SKM-1 (cell line): ENCODE measurements around the gene ELSPBP1.
"Not testable (repeated sequence)": the region's sequence is repeated elsewhere in the genome, so short reads cannot be mapped to it uniquely, and the experiment has no call there.

ENCODE experiments used
- DNase-seq: peaks from one replicate; lab custom pipeline; 2025; ENCODE audit not compliant: unreplicated experiment; lab: John Stamatoyannopoulos, UW

The ELSPBP1 gene

DNA sequence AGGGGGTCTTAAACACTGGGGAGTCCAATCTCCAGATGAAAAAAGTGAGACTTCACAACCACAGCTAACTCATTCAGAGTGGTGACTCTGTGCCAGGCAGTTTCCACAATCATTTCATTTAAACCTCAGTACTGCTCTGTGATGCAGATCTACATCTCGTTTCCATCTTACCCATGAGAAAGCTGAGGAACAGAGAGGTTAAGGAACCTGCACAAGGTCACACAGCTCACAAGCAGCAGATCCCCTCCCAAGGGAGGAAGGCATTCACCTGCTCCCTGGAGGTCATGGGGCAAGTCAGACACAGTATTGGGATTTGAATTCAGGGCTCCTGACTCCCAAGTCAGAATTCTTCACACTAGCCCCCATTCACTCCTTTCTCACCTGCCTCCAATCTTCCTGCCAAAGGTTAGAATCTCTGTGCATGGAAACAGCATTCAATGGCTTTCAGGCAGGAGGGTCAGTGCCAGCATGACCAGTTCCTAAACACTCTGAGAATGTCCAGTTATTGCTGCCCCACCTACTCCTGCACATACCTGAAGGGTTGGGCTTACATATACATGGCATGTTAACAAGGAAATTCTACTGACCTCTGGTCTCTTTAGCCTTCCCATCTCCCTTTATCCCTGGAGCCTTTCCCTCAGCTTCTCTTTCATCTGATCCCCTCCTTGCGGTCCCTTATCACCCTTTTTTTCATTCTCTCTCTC lies 47.6 kb downstream of the ELSPBP1 start:
- no peak for DNase-seq

DNA sequence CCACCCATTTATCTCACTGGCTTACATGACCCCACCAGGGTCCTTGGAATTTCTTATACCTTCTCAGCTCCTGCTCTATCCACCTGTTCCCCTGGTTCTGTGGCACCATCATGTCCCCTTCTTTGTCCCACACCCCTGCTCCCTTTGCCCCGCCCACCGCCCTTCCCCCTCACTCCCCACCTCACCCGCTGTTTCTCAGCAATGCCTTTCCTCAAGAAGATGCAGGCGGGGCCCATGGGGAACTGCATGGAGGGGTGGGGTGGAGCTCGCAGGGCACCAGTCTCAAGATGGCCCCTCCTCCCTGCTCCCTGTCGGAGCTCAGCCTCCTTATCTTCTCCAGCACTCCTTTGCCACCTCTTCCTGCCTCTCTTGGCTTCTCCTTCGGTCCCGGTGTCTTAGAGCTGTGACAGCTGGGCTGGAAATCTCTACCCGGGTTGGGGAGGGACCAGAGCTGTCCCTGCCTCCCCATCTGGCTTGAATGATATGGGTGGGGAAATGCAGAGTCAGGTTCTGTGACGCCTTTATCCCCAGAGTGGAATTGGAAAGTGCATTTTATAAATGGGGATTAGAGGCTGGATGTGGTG lies 49.3 kb downstream of the ELSPBP1 start, which contains the start of gene CABP5:
Gene CABP5, minus strand, starts transcription at position 405 of the 584 bp plus-strand sequence. Its CDS starts 157 bp downstream, at position 248.
- no peak for DNase-seq

DNA sequence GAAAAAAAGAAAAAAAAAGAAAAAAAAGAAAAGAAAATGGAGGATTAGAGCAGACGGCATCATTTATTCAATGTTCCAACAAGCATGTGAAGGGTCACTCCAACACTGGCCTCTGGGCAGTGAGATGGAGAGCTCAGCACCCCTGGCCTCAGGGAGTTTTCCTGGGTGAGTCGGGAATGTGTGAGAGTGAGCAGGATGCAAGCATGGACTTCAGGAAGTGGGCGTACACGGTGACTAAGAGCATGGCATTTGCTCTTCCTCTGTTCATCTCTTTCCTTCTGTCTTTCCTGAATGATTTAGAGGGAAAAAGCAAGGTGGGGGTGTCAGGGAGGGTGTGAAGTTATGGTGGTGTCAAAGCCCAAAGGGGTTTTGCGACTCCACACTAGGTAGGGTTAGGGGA lies 50.1 kb downstream of the ELSPBP1 start:
- no peak for DNase-seq

DNA sequence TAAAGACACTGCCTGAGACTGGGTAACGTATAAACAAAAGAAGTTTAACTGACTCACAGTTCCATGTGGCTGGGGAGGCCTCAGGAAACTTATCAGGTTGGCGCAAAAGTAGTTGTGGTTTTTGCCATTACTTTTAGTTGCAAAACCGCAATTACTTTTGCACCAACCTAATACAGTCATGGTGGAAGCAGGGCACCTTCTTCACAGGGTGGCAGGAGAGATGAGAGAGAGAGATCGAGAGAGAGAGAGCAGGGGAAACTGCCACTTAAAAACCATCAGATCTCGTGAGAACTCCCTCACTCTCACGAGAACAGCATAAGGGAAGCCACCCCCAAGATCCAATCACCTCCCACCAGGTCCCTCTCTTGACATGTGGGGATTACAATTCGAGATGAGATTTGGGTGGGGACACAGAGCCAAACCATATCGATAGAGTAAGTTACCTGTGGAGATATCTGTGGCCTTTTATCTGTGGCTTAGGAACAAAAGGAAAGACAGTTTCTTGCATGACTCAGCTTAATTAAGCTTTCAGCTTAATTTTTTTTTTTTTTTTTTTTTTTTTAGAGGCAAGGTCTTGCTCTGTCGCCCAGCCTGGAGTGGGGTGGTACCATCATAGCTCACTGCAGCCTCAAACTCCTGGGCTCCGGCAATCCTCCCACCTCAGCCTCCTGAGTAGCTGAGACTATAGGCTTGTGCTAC lies 57.1 kb downstream of the ELSPBP1 start:
- DNase-seq: no peak

DNA sequence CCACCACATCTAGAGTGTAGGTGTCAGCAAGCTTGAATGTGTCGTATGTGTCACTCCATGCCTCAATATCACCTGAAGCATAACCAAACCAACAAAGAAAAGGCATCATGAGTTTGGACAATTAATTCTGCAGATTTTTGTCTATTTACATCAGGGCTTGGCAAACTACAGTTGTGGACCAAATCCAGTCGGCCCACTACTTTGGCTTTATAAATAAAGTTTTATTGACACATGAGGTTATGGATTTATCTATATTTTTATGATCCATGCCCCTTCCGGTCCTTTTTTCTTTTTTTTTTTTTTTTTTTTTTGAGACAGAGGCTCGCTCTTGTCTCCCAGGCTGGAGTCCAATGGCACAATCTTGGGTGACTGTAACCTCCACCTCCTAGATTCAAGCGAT lies 58.6 kb downstream of the ELSPBP1 start:
- no peak for DNase-seq

DNA sequence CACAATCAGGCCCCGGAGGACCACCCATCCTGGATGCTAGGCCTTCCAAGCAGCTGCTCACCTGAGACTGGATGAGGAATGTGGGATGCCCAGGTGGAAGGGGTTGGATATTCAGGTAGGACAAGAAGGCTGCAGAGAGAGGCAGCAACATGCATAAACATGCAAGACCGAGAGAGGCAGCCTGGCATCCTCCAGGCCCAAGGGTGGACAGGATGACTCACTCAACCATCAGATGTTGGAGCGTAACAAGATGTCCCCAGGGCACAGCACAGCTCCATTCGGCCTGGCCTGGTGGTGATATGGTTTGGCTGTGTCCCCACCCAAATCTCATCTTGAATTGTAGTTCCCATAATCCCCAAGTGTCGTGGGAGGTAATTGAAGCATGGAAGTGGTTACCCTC lies 59.4 kb downstream of the ELSPBP1 start:
- no peak for DNase-seq

DNA sequence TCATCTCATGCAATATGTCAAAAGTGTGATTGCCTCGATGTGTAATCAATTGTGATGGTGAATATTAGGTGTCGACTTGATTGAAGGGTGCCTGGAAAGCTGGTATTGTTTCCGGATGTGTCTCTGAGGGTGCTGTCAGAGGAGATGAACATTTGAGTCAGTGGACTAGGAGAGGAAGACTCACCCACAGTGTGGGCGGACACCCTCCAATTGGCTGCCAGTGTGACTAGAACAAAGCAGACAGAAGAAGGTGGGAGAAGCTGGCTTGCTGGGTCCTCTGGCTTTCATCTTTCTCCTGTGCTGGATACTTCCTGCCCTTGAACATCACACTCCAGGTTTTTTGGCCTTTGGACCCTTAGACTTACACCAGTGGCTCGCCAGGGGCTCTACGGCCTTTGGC lies 64.9 kb downstream of the ELSPBP1 start:
- no peak for DNase-seq

DNA sequence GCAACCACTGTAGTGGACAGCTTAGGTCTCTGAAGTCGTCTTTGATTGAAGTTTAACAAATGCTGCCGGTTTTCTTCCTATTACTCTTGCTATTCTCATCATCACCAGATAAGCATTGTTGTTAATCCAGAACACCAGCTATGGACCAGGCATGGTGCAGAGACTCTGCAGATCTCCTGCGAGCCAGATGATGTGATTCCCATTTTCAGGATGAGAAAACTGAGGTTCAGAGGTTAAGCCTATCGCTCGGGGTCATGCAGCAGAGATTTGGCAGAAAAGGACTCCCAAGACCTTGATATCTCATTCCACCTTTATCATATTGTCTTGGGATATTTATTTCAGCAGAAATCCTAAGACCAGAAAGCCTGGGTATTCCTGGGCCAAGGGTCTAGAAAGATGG lies 65.9 kb downstream of the ELSPBP1 start:
- no peak for DNase-seq

DNA sequence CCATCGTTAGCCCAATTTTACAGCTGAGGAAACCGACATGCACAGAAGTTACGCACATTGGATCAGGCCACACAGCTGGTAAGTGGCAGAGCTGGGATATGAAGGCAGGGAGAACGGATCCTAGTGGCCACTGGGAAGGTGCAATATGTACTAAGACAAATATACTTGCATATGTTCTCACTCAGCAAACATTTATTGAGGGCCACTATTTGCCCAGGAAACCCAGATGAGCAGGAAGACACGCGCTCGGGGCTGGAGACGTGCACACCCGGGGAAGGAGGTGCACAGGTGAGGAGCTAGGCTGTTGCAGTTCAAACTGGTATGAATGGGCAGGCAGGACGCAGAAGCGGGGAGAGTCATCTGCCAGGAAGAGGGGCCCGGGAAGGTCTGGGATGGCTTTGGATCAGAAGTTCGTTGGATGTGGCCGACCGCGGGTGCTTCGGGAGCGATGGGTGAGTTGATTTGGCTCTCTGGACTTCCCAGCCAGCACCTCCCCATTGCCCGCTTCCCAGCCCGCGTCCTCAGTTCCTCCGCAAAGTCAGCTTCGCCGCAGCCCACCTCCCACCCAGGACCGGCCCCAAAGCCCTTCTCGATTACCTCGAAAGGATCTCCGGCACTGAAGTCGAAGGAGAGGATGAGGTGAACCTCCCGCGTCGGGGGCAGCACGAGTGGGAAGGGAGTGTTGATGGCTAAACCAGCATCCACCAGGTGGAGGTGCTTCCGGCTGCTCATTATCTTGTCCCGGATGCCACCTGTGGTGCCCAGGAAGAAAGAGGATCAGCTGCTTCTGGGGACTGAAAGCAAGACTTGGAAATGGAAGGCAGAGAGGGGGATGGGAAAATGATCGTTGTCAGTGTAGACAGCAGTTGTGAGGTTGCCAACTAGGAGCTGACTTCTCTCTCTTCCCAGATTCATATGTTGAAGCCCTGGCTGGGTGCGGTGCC lies 67.2 kb downstream of the ELSPBP1 start:
- DNase-seq: no peak

DNA sequence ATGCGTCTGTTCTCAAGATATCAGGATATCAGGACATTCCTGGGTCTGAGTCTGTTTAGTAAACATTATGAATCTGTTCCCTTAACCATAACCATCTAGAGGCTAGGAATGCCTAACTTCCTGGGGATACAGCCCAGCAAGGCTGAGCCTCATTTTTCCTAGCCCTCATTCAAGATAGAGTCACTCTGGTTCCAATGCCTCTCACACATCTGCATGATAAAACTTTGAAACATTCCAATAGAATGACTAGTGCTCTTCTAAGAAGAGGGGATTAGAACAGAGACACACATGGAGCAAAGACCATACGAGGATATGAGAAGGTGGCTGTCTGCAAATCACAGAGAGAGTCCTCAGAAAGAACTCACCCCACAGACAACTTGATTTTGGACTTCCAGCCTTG lies 70.1 kb downstream of the ELSPBP1 start:
- DNase-seq: no peak

DNA sequence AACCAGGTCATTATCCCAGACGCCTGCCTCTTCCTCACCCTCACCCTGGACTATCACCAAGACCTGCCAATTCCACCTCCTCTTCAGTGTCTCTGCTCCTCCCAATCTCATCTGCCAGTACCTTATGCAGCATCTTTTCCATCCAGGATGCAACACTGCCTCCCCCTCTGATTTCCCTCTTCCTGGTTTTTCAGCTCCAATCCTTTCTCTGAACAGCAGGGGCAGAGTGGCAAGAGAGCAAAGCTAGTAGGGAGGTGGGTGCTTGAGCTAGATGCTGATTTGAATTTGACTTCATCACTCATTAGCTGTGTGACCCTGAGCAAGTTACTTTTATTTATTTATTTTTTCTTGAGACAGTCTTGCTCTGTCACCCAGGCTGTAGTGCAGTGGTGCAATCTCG lies 75.0 kb downstream of the ELSPBP1 start:
- DNase-seq: no peak

DNA sequence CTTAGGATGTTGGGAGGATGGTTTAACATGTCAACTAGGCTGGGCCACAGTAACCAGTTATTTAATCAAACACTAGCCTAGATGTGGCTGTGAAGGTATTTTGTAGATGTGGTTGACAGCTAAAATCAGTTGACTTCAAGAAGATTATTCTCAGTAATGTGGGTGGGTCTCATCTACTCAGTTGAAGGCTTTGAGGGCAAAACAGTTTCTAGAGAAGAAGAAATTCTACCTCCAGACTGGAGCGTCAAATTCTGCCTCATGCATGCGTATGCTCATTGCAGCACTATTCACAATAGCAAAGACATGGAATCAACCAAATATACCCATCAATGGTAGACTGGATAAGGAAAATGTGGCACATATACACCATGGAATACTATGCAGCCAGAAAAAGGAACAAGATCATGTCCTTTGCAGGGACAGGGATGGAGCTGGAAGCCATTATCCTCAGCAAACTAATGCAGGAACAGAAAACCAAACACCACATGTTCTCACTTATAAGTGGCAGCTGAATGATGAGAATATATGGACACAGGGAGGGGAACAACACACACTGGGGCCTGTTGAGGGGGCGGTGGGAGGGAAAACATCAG lies 75.8 kb downstream of the ELSPBP1 start:
- DNase-seq: not testable (repeated sequence)
